GM21526 (cell line): ENCODE measurements around the gene ZNG1B.
"Not testable (repeated sequence)": the region's sequence is repeated elsewhere in the genome, so short reads cannot be mapped to it uniquely, and the experiment has no call there.

Source experiments
- ATAC-seq: cut with Tn5 transposase; IDR thresholded peaks from one replicate; pipeline ENCODE4 v1.9.1; 2021; ENCODE audit warnings: moderate library complexity; ENCODE audit not compliant: unreplicated experiment, low FRiP score

ZNG1B gene

GRCh38 chr2:113437508-113438465 is at the start of gene ZNG1B:
Gene ZNG1B (plus strand): TSS chr2:113437691. CDS start chr2:113437869, 178 bp downstream.
- not testable (repeated sequence) for ATAC-seq

GRCh38 chr2:113390124-113390849 is 47.2 kb upstream of the ZNG1B start:
- peak; percentile 92 for ATAC-seq

- no peak for ATAC-seq
Observed at GRCh38 chr2:113391073-113391472, 46.4 kb upstream of the ZNG1B start.

GRCh38 chr2:113406114-113406513 is 31.4 kb upstream of the ZNG1B start:
- no peak for ATAC-seq

DNA sequence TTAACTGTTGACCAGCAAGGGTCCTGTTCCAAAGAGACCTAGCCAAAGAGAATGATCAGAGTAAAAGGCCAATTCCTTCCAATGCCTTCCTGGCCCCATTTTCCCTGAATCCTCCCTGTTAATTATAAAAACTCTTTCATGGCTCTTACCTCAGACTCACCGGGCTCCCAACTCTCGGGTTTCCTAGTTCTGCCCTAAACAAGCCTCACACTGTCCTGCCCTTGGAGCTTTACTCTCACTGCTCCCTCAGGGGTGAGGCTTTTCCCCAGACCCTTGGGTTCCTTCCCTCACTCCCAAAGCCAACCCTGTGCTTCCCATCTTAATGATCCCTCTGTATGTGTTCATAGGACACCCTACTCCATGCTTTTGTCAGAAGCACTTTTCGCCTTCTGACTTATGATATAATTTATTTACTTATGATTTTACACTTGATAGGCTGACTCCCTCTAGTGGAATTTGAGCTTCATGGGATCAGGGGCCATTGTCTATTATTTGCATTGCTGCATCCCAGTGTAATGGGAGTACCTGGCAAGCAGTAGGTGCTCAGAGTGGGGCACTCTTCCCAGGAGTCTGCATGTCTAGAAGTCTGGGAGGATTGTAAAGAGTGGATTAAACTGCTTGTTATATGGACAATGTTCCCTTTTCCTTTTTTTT is 29.9 kb upstream of the ZNG1B start:
- ATAC-seq, result no peak

- not testable (repeated sequence) for ATAC-seq
Observed at GRCh38 chr2:113411725-113412352, 25.7 kb upstream of the ZNG1B start.

- ATAC-seq, result not testable (repeated sequence)
Observed at GRCh38 chr2:113412774-113413173, 24.7 kb upstream of the ZNG1B start.

- ATAC-seq, result not testable (repeated sequence)
Observed at GRCh38 chr2:113431773-113432172, 5.7 kb upstream of the ZNG1B start.

GRCh38 chr2:113433468-113433867 is 4.0 kb upstream of the ZNG1B start:
- not testable (repeated sequence) for ATAC-seq

- not testable (repeated sequence) for ATAC-seq
Observed at GRCh38 chr2:113465770-113466169, 28.3 kb downstream of the ZNG1B start.

- not testable (repeated sequence) for ATAC-seq
Observed at GRCh38 chr2:113476688-113477368, 39.3 kb downstream of the ZNG1B start.

DNA sequence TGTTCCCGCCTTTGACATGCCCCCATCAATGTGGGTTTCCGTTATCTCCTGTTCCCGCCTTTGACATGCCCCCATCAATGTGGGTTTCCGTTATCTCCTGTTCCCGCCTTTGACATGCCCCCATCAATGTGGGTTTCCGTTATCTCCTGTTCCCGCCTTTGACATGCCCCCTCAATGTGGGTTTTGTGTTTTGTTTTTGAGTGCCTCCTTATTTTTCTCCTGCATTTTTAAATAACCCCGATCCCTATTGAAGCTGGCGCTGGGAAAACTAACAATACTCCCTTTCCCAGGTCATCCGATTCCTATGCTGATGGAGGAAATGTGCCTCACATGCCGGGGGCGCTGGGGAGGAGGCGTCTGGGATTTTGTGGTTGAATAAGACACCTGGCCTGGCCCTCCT is 59.0 kb downstream of the ZNG1B start:
- not testable (repeated sequence) for ATAC-seq

- ATAC-seq, result not testable (repeated sequence)
Observed at GRCh38 chr2:113498365-113498764, 60.9 kb downstream of the ZNG1B start, which contains the start of gene FOXD4L1. Gene FOXD4L1 (plus strand): TSS chr2:113498665. CDS start chr2:113499257, 592 bp downstream.

GRCh38 chr2:113499019-113499885 is 61.8 kb downstream of the ZNG1B start:
- ATAC-seq, result not testable (repeated sequence)

DNA sequence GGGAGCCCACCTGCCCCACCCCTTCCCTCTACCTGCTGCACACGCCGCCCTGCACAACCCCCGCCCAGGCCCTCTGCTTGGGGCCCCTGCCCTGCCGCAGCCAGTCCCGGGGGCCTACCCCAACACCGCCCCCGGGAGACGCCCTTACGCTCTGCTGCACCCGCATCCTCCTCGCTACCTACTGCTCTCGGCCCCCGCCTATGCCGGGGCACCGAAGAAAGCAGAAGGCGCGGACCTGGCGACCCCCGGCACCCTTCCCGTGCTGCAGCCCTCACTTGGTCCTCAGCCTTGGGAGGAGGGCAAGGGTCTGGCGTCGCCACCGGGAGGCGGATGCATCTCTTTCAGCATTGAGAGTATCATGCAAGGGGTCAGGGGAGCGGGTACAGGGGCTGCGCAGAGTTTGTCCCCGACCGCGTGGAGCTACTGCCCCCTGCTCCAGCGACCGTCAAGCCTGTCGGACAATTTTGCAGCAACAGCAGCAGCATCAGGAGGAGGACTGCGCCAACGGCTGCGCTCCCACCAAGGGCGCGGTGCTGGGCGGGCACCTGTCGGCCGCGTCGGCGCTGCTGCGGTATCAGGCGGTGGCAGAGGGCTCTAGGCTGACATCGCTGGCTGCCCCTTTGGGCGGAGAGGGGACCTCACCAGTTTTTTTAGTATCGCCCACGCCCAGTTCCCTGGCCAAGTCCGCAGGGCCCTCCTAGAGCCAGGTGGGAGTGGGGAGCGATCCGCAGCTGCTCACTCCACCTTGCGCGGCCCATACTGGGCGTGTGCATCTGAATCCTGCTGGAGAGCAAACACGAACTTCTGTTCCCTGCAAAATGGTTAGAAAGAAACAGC is 62.6 kb downstream of the ZNG1B start:
- not testable (repeated sequence) for ATAC-seq

GRCh38 chr2:113500723-113501038 is 63.2 kb downstream of the ZNG1B start:
- not testable (repeated sequence) for ATAC-seq

GRCh38 chr2:113502216-113503093 is 65.0 kb downstream of the ZNG1B start:
- ATAC-seq, result peak; percentile 29
